ENCODE data around the gene SUGCT.
"Not testable (repeated sequence)": the region's sequence is repeated elsewhere in the genome, so short reads cannot be mapped to it uniquely, and the experiment has no call there.

SUGCT gene

DNA sequence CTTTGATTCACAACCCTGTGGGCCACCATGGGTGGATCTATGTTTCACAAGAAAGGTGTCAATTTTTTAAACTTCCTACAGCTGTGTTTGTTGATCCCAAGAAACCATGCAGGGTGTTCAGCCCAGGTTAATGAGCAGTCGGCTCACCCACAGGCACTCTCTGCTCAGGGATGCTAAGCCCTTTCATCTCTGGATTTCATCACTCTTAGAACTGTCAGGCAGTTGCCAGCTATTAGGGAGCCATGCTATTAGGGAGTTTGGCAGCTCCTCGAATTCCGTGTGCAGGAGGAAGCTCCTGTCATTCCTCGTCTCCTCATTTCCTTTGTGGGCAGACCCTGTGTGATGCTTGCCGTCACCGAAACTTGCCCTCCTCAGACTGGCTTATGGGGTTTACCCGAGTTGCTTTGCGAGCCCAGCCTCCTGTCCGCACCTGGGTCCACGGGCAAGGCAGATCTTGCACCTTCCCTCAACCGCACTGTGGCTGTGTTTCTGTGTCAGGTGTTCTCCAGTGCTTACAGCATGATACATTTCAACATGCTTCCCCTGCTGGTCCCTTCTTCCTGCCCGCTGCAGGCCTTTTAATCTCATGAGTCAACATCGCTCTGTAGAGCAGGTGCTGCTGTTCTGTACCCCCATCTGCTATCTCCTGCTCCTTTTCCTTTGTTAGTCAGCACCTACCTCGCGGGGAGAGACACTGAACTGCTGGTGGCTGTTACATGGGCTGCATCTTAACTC is 509.8 kb downstream of the SUGCT start:
- Histone ChIP-seq H3K9me3 (ENCODE audit: control insufficient read depth in 1 of 2, low read length in 2 of 2) (no peaks in the 10 kb centered on the region), H3K4me1 (ENCODE audit: control insufficient read depth in 1 of 2, insufficient read depth in 2 of 2, low read length in 2 of 2) (no peaks in the 10 kb centered on the region), H3K36me3 (ENCODE audit: control insufficient read depth in 1 of 2, insufficient read depth in 2 of 2, low read length in 2 of 2) (no peaks in the 10 kb centered on the region), H3K27me3 (ENCODE audit: low read depth, low read length) (no peaks in the 10 kb centered on the region), H3K27ac (ENCODE audit: low read length) (no peak overlapping the region), H3K4me3 (ENCODE audit: low read depth in 1 of 2, low read length in 2 of 2) (no peak overlapping the region)

DNA sequence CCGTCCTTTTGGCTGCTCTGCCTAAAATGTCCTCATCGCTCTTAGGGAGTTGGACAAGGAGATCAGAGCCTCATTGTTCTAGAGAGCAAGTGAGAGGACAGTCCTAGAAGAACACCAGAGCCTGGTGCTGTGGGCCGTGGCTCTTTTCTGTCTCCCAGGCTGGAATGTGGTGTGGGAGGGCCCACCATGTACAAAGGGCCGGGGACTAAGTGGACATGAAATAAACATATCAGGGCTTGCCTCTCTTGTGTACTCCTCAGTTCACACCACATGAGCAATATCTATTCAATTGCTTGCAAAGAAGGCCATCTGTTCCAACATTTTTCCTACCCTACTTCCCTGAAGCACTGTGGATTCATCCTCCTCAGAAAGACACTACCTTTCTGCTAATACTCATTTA is 510.4 kb downstream of the SUGCT start:
- H3K4me3 ChIP-seq (ENCODE audit: low read depth in 1 of 2, low read length in 2 of 2): no peak overlapping the region
- no peaks in the 10 kb centered on the region for H3K36me3 ChIP-seq (ENCODE audit: control insufficient read depth in 1 of 2, insufficient read depth in 2 of 2, low read length in 2 of 2)
- H3K27me3 ChIP-seq (ENCODE audit: low read depth, low read length): no peaks in the 10 kb centered on the region
- H3K9me3 ChIP-seq (ENCODE audit: control insufficient read depth in 1 of 2, low read length in 2 of 2): no peaks in the 10 kb centered on the region
- H3K27ac ChIP-seq (ENCODE audit: low read length): no peak overlapping the region
- no peaks in the 10 kb centered on the region for H3K4me1 ChIP-seq (ENCODE audit: control insufficient read depth in 1 of 2, insufficient read depth in 2 of 2, low read length in 2 of 2)

GRCh38 chr7:40646717-40647116 is 511.9 kb downstream of the SUGCT start:
- Histone ChIP-seq H3K27ac (ENCODE audit: low read length) (no peak overlapping the region), H3K9me3 (ENCODE audit: control insufficient read depth in 1 of 2, low read length in 2 of 2) (no peaks in the 10 kb centered on the region), H3K27me3 (ENCODE audit: low read depth, low read length) (no peaks in the 10 kb centered on the region), H3K36me3 (ENCODE audit: control insufficient read depth in 1 of 2, insufficient read depth in 2 of 2, low read length in 2 of 2) (no peaks in the 10 kb centered on the region), H3K4me1 (ENCODE audit: control insufficient read depth in 1 of 2, insufficient read depth in 2 of 2, low read length in 2 of 2) (no peaks in the 10 kb centered on the region), H3K4me3 (ENCODE audit: low read depth in 1 of 2, low read length in 2 of 2) (no peak overlapping the region)

DNA sequence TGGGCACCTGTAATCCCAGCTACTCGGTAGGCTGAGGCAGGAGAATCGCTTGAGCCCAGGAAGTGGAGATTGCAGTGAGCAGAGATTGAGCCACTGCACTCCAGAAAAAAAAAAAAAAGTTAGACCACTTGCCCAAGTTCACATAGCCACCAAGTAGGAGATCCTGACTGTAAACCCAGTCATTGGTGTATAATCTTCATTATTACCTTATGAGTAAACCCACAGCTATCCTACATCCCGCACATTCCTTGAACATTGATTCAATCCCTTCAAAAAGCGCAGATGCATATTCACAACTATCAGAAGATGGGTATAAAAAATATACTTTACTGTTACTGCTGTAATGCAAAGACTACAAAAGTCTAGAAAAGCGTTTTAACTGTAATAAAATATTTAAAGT is 512.9 kb downstream of the SUGCT start:
- H3K27me3 ChIP-seq (ENCODE audit: low read depth, low read length): no peaks in the 10 kb centered on the region
- H3K36me3 ChIP-seq (ENCODE audit: control insufficient read depth in 1 of 2, insufficient read depth in 2 of 2, low read length in 2 of 2): no peaks in the 10 kb centered on the region
- H3K9me3 ChIP-seq (ENCODE audit: control insufficient read depth in 1 of 2, low read length in 2 of 2): no peaks in the 10 kb centered on the region
- H3K4me3 ChIP-seq (ENCODE audit: low read depth in 1 of 2, low read length in 2 of 2): no peak overlapping the region
- H3K4me1 ChIP-seq (ENCODE audit: control insufficient read depth in 1 of 2, insufficient read depth in 2 of 2, low read length in 2 of 2): no peaks in the 10 kb centered on the region
- no peak overlapping the region for H3K27ac ChIP-seq (ENCODE audit: low read length)

- H3K27ac ChIP-seq (ENCODE audit: low read length): no peak overlapping the region
- no peaks in the 10 kb centered on the region for H3K36me3 ChIP-seq (ENCODE audit: control insufficient read depth in 1 of 2, insufficient read depth in 2 of 2, low read length in 2 of 2)
- H3K27me3 ChIP-seq (ENCODE audit: low read depth, low read length): no peaks in the 10 kb centered on the region
- no peaks in the 10 kb centered on the region for H3K9me3 ChIP-seq (ENCODE audit: control insufficient read depth in 1 of 2, low read length in 2 of 2)
- no peak overlapping the region for H3K4me3 ChIP-seq (ENCODE audit: low read depth in 1 of 2, low read length in 2 of 2)
- no peaks in the 10 kb centered on the region for H3K4me1 ChIP-seq (ENCODE audit: control insufficient read depth in 1 of 2, insufficient read depth in 2 of 2, low read length in 2 of 2)
These were observed 514.4 kb downstream of the SUGCT start for GRCh38 chr7:40649247-40649646.

- not testable (repeated sequence) for H3K4me1 ChIP-seq (ENCODE audit: control insufficient read depth in 1 of 2, insufficient read depth in 2 of 2, low read length in 2 of 2); H3K27ac ChIP-seq (ENCODE audit: low read length); H3K27me3 ChIP-seq (ENCODE audit: low read depth, low read length); H3K4me3 ChIP-seq (ENCODE audit: low read depth in 1 of 2, low read length in 2 of 2); H3K36me3 ChIP-seq (ENCODE audit: control insufficient read depth in 1 of 2, insufficient read depth in 2 of 2, low read length in 2 of 2); H3K9me3 ChIP-seq (ENCODE audit: control insufficient read depth in 1 of 2, low read length in 2 of 2)
These were observed 516.1 kb downstream of the SUGCT start for GRCh38 chr7:40650903-40651302.

DNA sequence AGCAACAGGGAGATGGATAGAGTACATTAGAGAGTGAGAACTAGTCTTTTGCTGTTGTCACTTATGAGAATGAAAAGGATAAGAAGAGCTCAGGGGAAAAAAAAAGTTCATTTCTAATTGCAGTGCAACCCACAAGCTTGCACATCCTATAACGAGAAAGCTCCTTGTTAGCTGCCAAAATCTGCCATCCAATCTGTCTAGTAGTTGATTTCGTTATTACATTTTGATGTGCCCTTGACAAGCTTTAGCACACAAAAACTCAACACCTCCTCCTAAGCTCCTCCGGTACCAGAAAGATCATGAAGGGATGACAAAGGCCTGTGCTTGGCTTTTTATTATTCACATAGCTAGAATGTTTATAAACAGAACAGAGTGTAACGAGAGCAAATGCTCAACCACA is 519.4 kb downstream of the SUGCT start:
- Histone ChIP-seq H3K27me3 (ENCODE audit: low read depth, low read length) (no peaks in the 10 kb centered on the region), H3K4me1 (ENCODE audit: control insufficient read depth in 1 of 2, insufficient read depth in 2 of 2, low read length in 2 of 2) (no peaks in the 10 kb centered on the region), H3K36me3 (ENCODE audit: control insufficient read depth in 1 of 2, insufficient read depth in 2 of 2, low read length in 2 of 2) (peaks cover 0 to 3% of the 10 kb centered on the region in 2 donors), H3K4me3 (ENCODE audit: low read depth in 1 of 2, low read length in 2 of 2) (no peak overlapping the region), H3K27ac (ENCODE audit: low read length) (no peak overlapping the region), H3K9me3 (ENCODE audit: control insufficient read depth in 1 of 2, low read length in 2 of 2) (no peaks in the 10 kb centered on the region)

DNA sequence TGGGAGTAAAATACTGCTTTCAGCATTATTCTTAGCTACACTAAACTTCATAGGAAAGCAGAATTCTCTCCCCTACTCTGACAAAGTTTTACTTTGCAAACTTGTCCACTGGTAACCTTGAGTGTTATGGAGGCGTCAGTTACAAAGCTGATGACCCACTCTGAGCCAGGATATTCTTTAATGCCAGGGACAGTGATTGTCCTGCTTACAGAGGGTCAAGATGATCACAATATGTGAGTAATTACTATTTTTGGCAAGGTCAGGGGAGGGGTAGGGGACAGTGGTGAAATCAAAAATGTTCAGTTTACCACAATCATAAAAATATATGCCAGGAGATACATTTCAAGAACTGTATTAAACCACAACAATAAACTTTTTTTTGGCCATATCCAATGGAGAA is 520.6 kb downstream of the SUGCT start:
- H3K36me3 ChIP-seq (ENCODE audit: control insufficient read depth in 1 of 2, insufficient read depth in 2 of 2, low read length in 2 of 2): peaks cover 0 to 4% of the 10 kb centered on the region in 2 donors
- H3K9me3 ChIP-seq (ENCODE audit: control insufficient read depth in 1 of 2, low read length in 2 of 2): no peaks in the 10 kb centered on the region
- H3K4me1 ChIP-seq (ENCODE audit: control insufficient read depth in 1 of 2, insufficient read depth in 2 of 2, low read length in 2 of 2): no peaks in the 10 kb centered on the region
- no peak overlapping the region for H3K27ac ChIP-seq (ENCODE audit: low read length)
- no peak overlapping the region for H3K4me3 ChIP-seq (ENCODE audit: low read depth in 1 of 2, low read length in 2 of 2)
- no peaks in the 10 kb centered on the region for H3K27me3 ChIP-seq (ENCODE audit: low read depth, low read length)

GRCh38 chr7:40656349-40656748 is 521.5 kb downstream of the SUGCT start:
- H3K9me3 ChIP-seq (ENCODE audit: control insufficient read depth in 1 of 2, low read length in 2 of 2): no peaks in the 10 kb centered on the region

DNA sequence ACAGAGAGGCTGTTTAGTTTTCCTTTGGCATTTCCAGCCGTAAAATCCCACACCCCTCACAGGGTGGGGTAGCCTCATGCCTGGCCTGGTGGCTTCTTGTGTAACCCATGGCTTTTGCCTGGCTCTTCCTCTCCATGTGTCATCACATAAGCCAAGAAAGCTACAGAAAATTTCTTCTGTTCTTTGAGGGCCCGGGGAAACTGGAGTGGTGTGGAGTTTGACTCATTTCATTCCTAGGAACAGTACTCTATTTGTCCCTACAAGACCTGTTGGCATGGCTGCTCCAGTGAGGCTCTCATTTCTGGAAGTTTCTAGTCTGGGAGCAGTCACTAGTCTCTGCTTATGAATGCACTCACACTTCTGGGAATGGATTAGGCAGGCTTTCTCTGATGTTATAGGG is 523.9 kb downstream of the SUGCT start:
- H3K27me3 ChIP-seq (ENCODE audit: low read depth, low read length): no peaks in the 10 kb centered on the region
- H3K27ac ChIP-seq (ENCODE audit: low read length): no peak overlapping the region
- H3K9me3 ChIP-seq (ENCODE audit: control insufficient read depth in 1 of 2, low read length in 2 of 2): no peaks in the 10 kb centered on the region
- peaks cover 0 to 4% of the 10 kb centered on the region in 2 donors for H3K36me3 ChIP-seq (ENCODE audit: control insufficient read depth in 1 of 2, insufficient read depth in 2 of 2, low read length in 2 of 2)
- H3K4me1 ChIP-seq (ENCODE audit: control insufficient read depth in 1 of 2, insufficient read depth in 2 of 2, low read length in 2 of 2): no peaks in the 10 kb centered on the region
- no peak overlapping the region for H3K4me3 ChIP-seq (ENCODE audit: low read depth in 1 of 2, low read length in 2 of 2)

More at GRCh38 chr7:40656349-40656748, 521.5 kb downstream of the SUGCT start:
- no peaks in the 10 kb centered on the region for H3K27me3 ChIP-seq (ENCODE audit: low read depth, low read length)
- no peaks in the 10 kb centered on the region for H3K4me1 ChIP-seq (ENCODE audit: control insufficient read depth in 1 of 2, insufficient read depth in 2 of 2, low read length in 2 of 2)
- peaks cover 0 to 4% of the 10 kb centered on the region in 2 donors for H3K36me3 ChIP-seq (ENCODE audit: control insufficient read depth in 1 of 2, insufficient read depth in 2 of 2, low read length in 2 of 2)
- H3K27ac ChIP-seq (ENCODE audit: low read length): no peak overlapping the region
- no peak overlapping the region for H3K4me3 ChIP-seq (ENCODE audit: low read depth in 1 of 2, low read length in 2 of 2)

DNA sequence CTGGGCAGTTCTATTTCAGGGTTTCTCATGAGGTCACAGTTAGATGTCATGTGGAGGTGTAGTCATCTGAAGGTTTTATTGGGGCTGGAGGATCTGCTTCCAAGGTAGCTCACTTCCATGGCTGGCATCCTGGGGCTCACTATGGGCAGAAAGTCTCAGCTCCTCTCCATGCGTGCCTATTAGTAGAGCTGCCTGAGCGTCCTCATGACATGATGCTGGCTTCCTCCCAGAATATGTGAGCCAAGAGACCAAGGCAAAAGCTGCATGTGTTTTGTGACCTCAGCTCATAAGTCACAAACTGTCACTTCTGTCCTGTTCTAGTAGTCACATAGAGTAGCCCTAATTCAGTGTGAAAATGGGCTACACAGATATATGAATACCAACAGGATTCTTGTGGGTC is 524.4 kb downstream of the SUGCT start:
- H3K27ac ChIP-seq (ENCODE audit: low read length): no peak overlapping the region
- no peaks in the 10 kb centered on the region for H3K4me1 ChIP-seq (ENCODE audit: control insufficient read depth in 1 of 2, insufficient read depth in 2 of 2, low read length in 2 of 2)
- H3K27me3 ChIP-seq (ENCODE audit: low read depth, low read length): no peaks in the 10 kb centered on the region

DNA sequence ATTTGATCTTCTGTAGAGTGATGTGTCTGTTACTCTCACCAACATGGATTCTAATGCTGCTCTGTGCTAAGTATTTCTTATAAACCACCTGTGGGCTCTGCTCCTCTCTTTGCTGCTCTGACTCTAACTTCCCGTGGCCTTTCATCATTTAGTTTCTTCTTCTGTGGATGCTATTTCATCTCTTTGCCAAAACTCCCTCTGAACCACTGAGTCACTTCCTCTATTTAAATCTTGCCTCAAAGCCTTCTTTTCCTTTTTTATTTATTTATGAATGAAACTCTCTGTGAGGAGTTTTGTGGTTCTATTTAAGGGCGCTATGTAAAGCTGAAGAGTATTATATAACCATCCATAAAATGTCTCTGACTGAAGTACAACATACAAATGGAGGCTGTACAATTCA is 538.5 kb downstream of the SUGCT start:
- no peaks in the 10 kb centered on the region for H3K27me3 ChIP-seq (ENCODE audit: low read depth, low read length)
- H3K36me3 ChIP-seq (ENCODE audit: control insufficient read depth in 1 of 2, insufficient read depth in 2 of 2, low read length in 2 of 2): no peaks in the 10 kb centered on the region
- no peaks in the 10 kb centered on the region for H3K4me1 ChIP-seq (ENCODE audit: control insufficient read depth in 1 of 2, insufficient read depth in 2 of 2, low read length in 2 of 2)
- H3K27ac ChIP-seq (ENCODE audit: low read length): no peak overlapping the region
- no peak overlapping the region for H3K4me3 ChIP-seq (ENCODE audit: low read depth in 1 of 2, low read length in 2 of 2)
- no peaks in the 10 kb centered on the region for H3K9me3 ChIP-seq (ENCODE audit: control insufficient read depth in 1 of 2, low read length in 2 of 2)

More for the DNA sequence above, 524.4 kb downstream of the SUGCT start:
- Histone ChIP-seq H3K9me3 (ENCODE audit: control insufficient read depth in 1 of 2, low read length in 2 of 2) (no peaks in the 10 kb centered on the region), H3K36me3 (ENCODE audit: control insufficient read depth in 1 of 2, insufficient read depth in 2 of 2, low read length in 2 of 2) (peaks cover 0 to 4% of the 10 kb centered on the region in 2 donors), H3K4me3 (ENCODE audit: low read depth in 1 of 2, low read length in 2 of 2) (no peak overlapping the region)

Measured in muscle layer of duodenum (tissue), 2 donors.